Loucy (cell line): ENCODE data around the gene NRG2.

Experiments used
- H2AFZ ChIP-seq: fragments of 200-600 bp; sonication (generic); 2 replicates; pipeline ENCODE4 v1.6.0; 2016; ENCODE audit warnings: antibody characterized with exemption, mild to moderate bottlenecking, low read length, moderate library complexity
- H3F3A ChIP-seq: fragments of 200-600 bp; 2 replicates; pipeline ENCODE4 v1.6.0; 2016; ENCODE audit warnings: antibody characterized with exemption, low read depth, mild to moderate bottlenecking
- H3K27me3 ChIP-seq: fragments of 200-600 bp; sonication (generic); 2 replicates; pipeline ENCODE4 v1.6.1; 2014; ENCODE audit warnings: low read length, mild to moderate bottlenecking; ENCODE audit not compliant: insufficient read depth, poor library complexity, severe bottlenecking
- H3K36me3 ChIP-seq: fragments of 200-600 bp; sonication (generic); 2 replicates; pipeline ENCODE4 v1.6.1; 2016; ENCODE audit warnings: low read length; ENCODE audit not compliant: insufficient read depth
- H3K4me1 ChIP-seq: fragments of 200-600 bp; sonication (generic); 2 replicates; pipeline ENCODE4 v1.5.1; 2014; ENCODE audit warnings: low read length, mild to moderate bottlenecking; ENCODE audit not compliant: insufficient read depth, poor library complexity, severe bottlenecking
- H3K4me2 ChIP-seq: fragments of 200-600 bp; sonication (generic); 2 replicates; pipeline ENCODE4 v1.6.0; 2014; ENCODE audit warnings: antibody characterized with exemption, low read length, low read depth, mild to moderate bottlenecking; ENCODE audit not compliant: poor library complexity, severe bottlenecking
- H3K4me3 ChIP-seq: fragments of 200-600 bp; sonication (generic); 2 replicates; pipeline ENCODE4 v1.5.1; 2014; ENCODE audit warnings: low read length, mild to moderate bottlenecking, mixed read lengths; ENCODE audit not compliant: poor library complexity, severe bottlenecking
- H3K79me2 ChIP-seq: fragments of 200-600 bp; sonication (generic); 2 replicates; pipeline ENCODE4 v1.6.1; 2014; ENCODE audit warnings: low read length; ENCODE audit not compliant: insufficient read depth
- H3K9ac ChIP-seq: fragments of 200-600 bp; sonication (generic); 2 replicates; pipeline ENCODE4 v1.6.0; 2014; ENCODE audit warnings: mild to moderate bottlenecking, low read depth, low read length, moderate library complexity; ENCODE audit not compliant: poor library complexity, severe bottlenecking
- H3K9me2 ChIP-seq: fragments of 200-600 bp; sonication (generic); replicated peaks from 2 replicates; pipeline ENCODE4 v1.6.1; 2016; ENCODE audit warnings: low read depth, low read length, mixed read lengths
- H3K9me3 ChIP-seq: fragments of 200-600 bp; sonication (generic); 2 replicates; pipeline ENCODE4 v1.6.1; 2014; ENCODE audit warnings: mild to moderate bottlenecking, antibody characterized with exemption, low read length, low read depth; ENCODE audit not compliant: insufficient read depth
- H4K20me1 ChIP-seq: fragments of 200-600 bp; sonication (generic); 2 replicates; pipeline ENCODE4 v1.6.0; 2014; ENCODE audit warnings: antibody characterized with exemption, low read length, mild to moderate bottlenecking; ENCODE audit not compliant: insufficient read depth, poor library complexity, severe bottlenecking
- EZH2phosphoT487 ChIP-seq: fragments of 200-600 bp; IDR thresholded peaks from 2 replicates; pipeline ENCODE4 v1.6.1; 2018; ENCODE audit warnings: antibody characterized with exemption, mild to moderate bottlenecking, moderate library complexity, borderline replicate concordance
- TF ChIP-seq, protein P1 (sequence below): fragments of 200-600 bp; sonication (generic); conservative IDR thresholded peaks from 2 replicates; pipeline ENCODE4 v1.5.1; 2014; ENCODE audit warnings: mild to moderate bottlenecking, antibody characterized with exemption, low read length

Gene NRG2

DNA sequence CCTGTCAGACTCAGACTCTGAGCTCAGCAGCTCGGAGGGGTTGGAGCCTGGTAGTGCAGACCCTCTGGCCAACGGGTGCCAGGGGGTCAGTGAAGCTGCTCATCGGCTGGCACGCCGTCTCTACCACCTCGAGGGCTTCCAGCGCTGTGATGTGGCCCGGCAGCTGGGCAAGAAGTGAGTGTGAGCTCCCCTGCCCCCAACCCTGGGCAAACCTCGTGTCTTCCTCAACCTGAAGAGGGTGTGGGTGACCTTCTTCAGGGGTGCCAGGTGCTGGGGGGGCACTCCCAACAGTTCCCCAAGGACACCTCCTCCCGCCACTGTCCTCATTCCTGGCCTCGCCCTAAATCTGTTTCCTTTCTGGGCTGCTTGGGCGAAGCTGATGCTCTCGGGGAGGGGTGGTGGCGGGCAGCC, 228.9 kb downstream of the NRG2 start:
- no peaks in the 10 kb centered on the region for H3K79me2 ChIP-seq
- H3K4me3 ChIP-seq, result no peak overlapping the region
- no peaks in the 10 kb centered on the region for H3F3A ChIP-seq
- H3K4me2 ChIP-seq, result no peak overlapping the region
- H3K4me1 ChIP-seq, result no peaks in the 10 kb centered on the region
- no peaks in the 10 kb centered on the region for H3K27me3 ChIP-seq
- H4K20me1 ChIP-seq, result no peaks in the 10 kb centered on the region
- H3K36me3 ChIP-seq, result no peaks in the 10 kb centered on the region
- H2AFZ ChIP-seq, result no peak overlapping the region
- TF ChIP-seq, protein P1, sequence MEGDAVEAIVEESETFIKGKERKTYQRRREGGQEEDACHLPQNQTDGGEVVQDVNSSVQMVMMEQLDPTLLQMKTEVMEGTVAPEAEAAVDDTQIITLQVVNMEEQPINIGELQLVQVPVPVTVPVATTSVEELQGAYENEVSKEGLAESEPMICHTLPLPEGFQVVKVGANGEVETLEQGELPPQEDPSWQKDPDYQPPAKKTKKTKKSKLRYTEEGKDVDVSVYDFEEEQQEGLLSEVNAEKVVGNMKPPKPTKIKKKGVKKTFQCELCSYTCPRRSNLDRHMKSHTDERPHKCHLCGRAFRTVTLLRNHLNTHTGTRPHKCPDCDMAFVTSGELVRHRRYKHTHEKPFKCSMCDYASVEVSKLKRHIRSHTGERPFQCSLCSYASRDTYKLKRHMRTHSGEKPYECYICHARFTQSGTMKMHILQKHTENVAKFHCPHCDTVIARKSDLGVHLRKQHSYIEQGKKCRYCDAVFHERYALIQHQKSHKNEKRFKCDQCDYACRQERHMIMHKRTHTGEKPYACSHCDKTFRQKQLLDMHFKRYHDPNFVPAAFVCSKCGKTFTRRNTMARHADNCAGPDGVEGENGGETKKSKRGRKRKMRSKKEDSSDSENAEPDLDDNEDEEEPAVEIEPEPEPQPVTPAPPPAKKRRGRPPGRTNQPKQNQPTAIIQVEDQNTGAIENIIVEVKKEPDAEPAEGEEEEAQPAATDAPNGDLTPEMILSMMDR, result no peak
- TF ChIP-seq EZH2phosphoT487, result no peak
- no peaks in the 10 kb centered on the region for H3K9me2 ChIP-seq
- H3K9ac ChIP-seq, result no peak overlapping the region
- no peaks in the 10 kb centered on the region for H3K9me3 ChIP-seq

DNA sequence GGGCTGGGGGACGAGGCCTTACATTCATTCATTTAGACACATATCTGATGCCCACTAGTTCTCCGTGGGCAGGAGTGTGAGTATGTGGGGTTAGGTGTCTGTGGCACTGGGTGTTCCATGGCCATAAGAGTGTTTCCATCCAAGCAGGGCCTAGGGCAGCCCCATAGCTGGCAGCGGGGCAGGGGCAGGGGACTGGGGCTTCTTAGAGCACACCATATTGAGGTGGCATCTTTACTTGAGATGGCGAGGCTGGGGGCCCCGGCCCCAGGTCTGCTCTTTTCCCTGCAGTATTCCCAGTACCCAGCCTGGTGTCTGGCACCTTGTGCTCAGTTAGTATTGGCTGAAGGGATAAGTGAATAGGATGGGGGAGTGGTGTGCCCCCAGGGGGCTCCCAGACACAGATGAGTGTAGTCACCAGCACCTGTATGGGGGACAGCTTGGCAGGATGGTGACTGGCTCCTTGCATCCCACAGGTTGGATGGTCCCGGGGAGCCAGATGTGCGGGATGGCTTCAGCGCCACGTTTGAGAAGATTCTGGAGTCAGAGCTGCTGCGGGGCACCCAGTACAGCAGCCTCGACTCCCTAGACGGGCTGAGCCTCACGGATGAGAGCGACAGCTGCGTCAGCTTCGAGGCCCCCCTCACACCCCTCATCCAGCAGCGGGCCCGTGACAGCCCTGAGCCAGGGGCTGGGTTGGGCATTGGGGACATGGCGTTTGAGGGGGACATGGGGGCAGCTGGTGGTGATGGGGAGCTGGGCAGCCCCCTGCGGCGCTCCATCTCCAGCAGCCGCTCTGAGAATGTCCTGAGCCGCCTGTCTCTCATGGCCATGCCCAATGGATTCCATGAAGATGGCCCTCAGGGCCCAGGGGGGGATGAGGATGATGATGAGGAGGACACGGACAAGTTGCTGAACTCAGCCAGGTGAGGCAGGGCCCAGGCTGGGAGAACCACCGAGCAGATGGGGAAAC, 230.0 kb downstream of the NRG2 start:
- Histone ChIP-seq H3K4me1 (no peaks in the 10 kb centered on the region), H3K9me2 (no peaks in the 10 kb centered on the region), H3K9ac (no peak overlapping the region), H3K79me2 (no peaks in the 10 kb centered on the region), H3K36me3 (no peaks in the 10 kb centered on the region), H3K4me2 (no peak overlapping the region), H3K9me3 (no peaks in the 10 kb centered on the region), H4K20me1 (no peaks in the 10 kb centered on the region), H3K27me3 (no peaks in the 10 kb centered on the region), H3K4me3 (no peak overlapping the region), H2AFZ (no peak overlapping the region), H3F3A (no peaks in the 10 kb centered on the region)
- TF ChIP-seq EZH2phosphoT487, result no peak
- TF ChIP-seq, protein P1, result no peak

GRCh38 chr5:139812323-139812722, 230.8 kb downstream of the NRG2 start:
- no peaks in the 10 kb centered on the region for H3K79me2 ChIP-seq
- no peaks in the 10 kb centered on the region for H3K9me3 ChIP-seq
- no peak overlapping the region for H3K9ac ChIP-seq
- no peaks in the 10 kb centered on the region for H3F3A ChIP-seq
- no peaks in the 10 kb centered on the region for H3K36me3 ChIP-seq
- TF ChIP-seq EZH2phosphoT487, result no peak
- TF ChIP-seq, protein P1, result no peak
- H3K27me3 ChIP-seq, result no peaks in the 10 kb centered on the region
- H2AFZ ChIP-seq, result no peak overlapping the region
- H3K4me3 ChIP-seq, result no peak overlapping the region
- no peak overlapping the region for H3K4me2 ChIP-seq
- H3K4me1 ChIP-seq, result no peaks in the 10 kb centered on the region
- no peaks in the 10 kb centered on the region for H3K9me2 ChIP-seq
- H4K20me1 ChIP-seq, result no peaks in the 10 kb centered on the region
